HL-60 (cell line): ENCODE results near the gene TGM2.

Experiments
- DNase-seq, 2 experiments: peaks; one replicate each; pipeline ENCODE4 v3.0.0-alpha.2; 2010 to 2020; ENCODE audit warnings: low read depth in 1 of 2, low spot score in 1 of 2
- H3K27ac ChIP-seq: fragments of 250-450 bp; sonication (Bioruptor Pico); replicated peaks from 2 replicates; pipeline ENCODE4 v1.5.1; 2020; ENCODE audit warnings: mild to moderate bottlenecking, moderate library complexity
- H3K27me3 ChIP-seq: fragments of 250-450 bp; sonication (Bioruptor Pico); 2 replicates; pipeline ENCODE4 v1.5.1; 2021; ENCODE audit warnings: mild to moderate bottlenecking, moderate library complexity; ENCODE audit not compliant: insufficient read depth, poor library complexity, severe bottlenecking
- H3K4me3 ChIP-seq: replicated peaks from 2 replicates; pipeline ENCODE4 v1.5.1; 2011; ENCODE audit warnings: mild to moderate bottlenecking, control low read depth, low read length; ENCODE audit not compliant: insufficient read depth
- GABPA ChIP-seq: IDR thresholded peaks from 2 replicates; pipeline ENCODE4 v1.6.1; 2012; ENCODE audit warnings: low read depth
- POLR2AphosphoS5 ChIP-seq: IDR thresholded peaks from 2 replicates; pipeline ENCODE4 v1.6.1; 2012; ENCODE audit warnings: low read depth
- SPI1 ChIP-seq: IDR thresholded peaks from 2 replicates; pipeline ENCODE4 v1.6.1; 2012; ENCODE audit warnings: low read depth, mild to moderate bottlenecking, borderline replicate concordance
- TF ChIP-seq, protein P1 (sequence below): IDR thresholded peaks from one replicate; pipeline ENCODE4 v1.5.1; 2011; ENCODE audit warnings: low read length, control low read depth, inconsistent platforms; ENCODE audit not compliant: insufficient read depth
- TF ChIP-seq, protein P2 (sequence below): IDR thresholded peaks from 2 replicates; pipeline ENCODE4 v1.6.1; 2012; ENCODE audit warnings: low read depth; ENCODE audit not compliant: insufficient replicate concordance

Gene TGM2

GRCh38 chr20:38139977-38140753 lies 24.9 kb downstream of the TGM2 start:
- no peaks in the 10 kb centered on the region for H3K27me3 ChIP-seq
- no peak overlapping the region for H3K27ac ChIP-seq
- DNase-seq = no peak
- TF ChIP-seq, protein P1, sequence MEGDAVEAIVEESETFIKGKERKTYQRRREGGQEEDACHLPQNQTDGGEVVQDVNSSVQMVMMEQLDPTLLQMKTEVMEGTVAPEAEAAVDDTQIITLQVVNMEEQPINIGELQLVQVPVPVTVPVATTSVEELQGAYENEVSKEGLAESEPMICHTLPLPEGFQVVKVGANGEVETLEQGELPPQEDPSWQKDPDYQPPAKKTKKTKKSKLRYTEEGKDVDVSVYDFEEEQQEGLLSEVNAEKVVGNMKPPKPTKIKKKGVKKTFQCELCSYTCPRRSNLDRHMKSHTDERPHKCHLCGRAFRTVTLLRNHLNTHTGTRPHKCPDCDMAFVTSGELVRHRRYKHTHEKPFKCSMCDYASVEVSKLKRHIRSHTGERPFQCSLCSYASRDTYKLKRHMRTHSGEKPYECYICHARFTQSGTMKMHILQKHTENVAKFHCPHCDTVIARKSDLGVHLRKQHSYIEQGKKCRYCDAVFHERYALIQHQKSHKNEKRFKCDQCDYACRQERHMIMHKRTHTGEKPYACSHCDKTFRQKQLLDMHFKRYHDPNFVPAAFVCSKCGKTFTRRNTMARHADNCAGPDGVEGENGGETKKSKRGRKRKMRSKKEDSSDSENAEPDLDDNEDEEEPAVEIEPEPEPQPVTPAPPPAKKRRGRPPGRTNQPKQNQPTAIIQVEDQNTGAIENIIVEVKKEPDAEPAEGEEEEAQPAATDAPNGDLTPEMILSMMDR = no peak
- TF ChIP-seq POLR2AphosphoS5 = no peak
- TF ChIP-seq, protein P2, sequence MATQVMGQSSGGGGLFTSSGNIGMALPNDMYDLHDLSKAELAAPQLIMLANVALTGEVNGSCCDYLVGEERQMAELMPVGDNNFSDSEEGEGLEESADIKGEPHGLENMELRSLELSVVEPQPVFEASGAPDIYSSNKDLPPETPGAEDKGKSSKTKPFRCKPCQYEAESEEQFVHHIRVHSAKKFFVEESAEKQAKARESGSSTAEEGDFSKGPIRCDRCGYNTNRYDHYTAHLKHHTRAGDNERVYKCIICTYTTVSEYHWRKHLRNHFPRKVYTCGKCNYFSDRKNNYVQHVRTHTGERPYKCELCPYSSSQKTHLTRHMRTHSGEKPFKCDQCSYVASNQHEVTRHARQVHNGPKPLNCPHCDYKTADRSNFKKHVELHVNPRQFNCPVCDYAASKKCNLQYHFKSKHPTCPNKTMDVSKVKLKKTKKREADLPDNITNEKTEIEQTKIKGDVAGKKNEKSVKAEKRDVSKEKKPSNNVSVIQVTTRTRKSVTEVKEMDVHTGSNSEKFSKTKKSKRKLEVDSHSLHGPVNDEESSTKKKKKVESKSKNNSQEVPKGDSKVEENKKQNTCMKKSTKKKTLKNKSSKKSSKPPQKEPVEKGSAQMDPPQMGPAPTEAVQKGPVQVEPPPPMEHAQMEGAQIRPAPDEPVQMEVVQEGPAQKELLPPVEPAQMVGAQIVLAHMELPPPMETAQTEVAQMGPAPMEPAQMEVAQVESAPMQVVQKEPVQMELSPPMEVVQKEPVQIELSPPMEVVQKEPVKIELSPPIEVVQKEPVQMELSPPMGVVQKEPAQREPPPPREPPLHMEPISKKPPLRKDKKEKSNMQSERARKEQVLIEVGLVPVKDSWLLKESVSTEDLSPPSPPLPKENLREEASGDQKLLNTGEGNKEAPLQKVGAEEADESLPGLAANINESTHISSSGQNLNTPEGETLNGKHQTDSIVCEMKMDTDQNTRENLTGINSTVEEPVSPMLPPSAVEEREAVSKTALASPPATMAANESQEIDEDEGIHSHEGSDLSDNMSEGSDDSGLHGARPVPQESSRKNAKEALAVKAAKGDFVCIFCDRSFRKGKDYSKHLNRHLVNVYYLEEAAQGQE = no peak
- TF ChIP-seq SPI1 = no peak
- no peak for TF ChIP-seq GABPA
- H3K4me3 ChIP-seq = no peak overlapping the region

DNA sequence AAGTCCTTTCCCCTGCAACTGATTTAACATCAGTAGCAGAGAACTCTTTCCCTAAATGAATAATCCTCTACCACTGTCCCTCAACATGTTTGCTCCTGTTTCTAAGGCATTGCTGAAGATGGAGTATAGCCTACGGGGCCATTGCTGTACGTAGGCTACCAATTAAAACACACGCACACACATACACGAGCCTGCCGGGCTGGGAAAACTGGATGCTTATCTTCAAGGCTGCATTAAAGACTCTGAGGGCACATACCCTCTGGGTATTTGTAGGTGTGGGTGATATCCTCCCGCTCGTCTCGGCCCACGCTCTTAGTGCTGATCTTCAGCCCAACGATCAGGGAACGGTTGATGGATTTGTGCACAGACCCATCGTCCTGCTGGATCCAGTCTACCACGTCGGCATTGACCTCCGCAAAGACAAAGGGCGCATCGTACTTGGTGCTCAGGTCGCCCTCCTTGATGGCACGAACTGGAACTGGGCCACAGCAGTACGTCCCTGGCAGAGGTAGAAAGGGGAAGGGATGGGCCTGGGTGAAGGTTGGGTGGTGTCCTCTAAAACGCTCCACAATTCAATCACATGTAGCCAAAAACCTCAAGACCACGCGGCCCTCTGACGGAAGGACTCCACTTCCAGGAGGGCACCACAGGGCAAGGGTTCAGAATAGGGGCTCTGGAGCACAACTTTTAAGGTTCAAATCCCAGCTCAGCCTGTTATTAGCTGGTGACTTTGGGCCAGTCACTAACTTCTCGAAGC lies 25.7 kb downstream of the TGM2 start:
- no peak for DNase-seq
- Histone ChIP-seq H3K4me3 (no peak overlapping the region), H3K27ac (no peak overlapping the region), H3K27me3 (no peaks in the 10 kb centered on the region)
- TF ChIP-seq SPI1 (no peak), GABPA (no peak), POLR2AphosphoS5 (no peak)
- TF ChIP-seq, protein P1 = no peak
- TF ChIP-seq, protein P2 = no peak

DNA sequence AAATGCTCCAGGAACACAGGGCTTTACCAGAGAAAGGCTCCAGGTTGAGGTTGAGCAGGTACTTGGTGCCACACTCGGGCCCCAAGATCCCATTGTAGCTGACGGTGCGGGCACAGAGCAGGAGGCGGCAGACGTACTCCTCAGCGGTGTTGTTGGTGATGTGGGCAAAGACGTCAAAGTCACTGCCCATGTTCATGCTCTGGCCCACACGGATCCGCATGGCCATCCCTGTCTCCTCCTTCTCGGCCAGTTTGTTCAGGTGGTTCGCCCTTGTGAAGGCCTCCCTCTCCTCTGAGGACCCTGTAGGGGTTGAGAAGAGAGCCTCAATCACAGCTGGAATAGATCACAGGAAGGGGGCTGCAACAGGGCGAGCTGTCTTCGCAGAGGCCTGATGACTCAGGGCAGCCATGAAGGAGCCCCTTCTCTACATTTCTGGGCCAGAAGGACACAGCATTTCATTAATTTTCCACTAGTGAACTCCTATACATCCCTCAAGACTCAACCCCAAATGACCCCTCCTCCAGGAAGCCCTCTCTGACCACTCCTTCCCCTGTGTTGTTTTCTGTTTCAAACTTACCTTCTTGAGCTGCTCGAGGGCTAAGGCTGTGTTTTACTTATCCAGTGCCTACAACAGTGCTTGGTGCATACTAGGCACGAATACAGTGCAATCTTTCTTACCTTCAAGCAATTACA lies 26.8 kb downstream of the TGM2 start:
- TF ChIP-seq, protein P2 = no peak
- TF ChIP-seq SPI1 (no peak), POLR2AphosphoS5 (no peak), GABPA (no peak)
- TF ChIP-seq, protein P1 = no peak
- no peak for DNase-seq
- no peaks in the 10 kb centered on the region for H3K27me3 ChIP-seq
- H3K27ac ChIP-seq = no peak overlapping the region
- H3K4me3 ChIP-seq = no peak overlapping the region
